ENCODE results near the gene LDHAL6A. TPM values are rescaled to one million over a fixed set of nuclear protein-coding genes. Genes with fewer than 3 reads are reported as not detected.

Gene LDHAL6A
- total RNA-seq, 2 donors from 2014 or later: 0.23 TPM; not detected in 1

DNA sequence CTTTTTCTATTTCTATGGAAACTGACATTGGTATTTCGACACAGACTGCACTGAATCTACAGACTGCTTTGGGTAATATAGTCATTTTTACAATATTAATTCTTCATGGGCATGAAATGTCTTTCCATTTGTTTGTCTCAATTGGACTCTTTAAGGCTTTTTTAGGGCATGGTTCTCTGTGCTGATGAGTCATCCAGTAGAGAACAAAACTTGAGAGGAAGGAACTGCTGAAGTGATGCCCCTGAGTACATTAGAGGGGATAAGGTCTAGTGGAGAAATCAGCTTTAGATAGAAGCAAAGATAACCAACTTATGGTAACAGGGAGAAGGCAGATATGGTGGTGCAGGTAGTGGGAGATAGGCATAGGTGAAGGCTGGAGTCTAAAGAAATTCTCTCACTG lies 46.0 kb downstream of the LDHAL6A start:
- 100% methylated on average over 1 of the region's 1 CpG for WGBS
- TF ChIP-seq POLR2A (IDR thresholded peaks at IDR 0.05) (no peak), POLR2AphosphoS5 (IDR thresholded peaks at IDR 0.05) (no peak)
- TF ChIP-seq, protein P1, sequence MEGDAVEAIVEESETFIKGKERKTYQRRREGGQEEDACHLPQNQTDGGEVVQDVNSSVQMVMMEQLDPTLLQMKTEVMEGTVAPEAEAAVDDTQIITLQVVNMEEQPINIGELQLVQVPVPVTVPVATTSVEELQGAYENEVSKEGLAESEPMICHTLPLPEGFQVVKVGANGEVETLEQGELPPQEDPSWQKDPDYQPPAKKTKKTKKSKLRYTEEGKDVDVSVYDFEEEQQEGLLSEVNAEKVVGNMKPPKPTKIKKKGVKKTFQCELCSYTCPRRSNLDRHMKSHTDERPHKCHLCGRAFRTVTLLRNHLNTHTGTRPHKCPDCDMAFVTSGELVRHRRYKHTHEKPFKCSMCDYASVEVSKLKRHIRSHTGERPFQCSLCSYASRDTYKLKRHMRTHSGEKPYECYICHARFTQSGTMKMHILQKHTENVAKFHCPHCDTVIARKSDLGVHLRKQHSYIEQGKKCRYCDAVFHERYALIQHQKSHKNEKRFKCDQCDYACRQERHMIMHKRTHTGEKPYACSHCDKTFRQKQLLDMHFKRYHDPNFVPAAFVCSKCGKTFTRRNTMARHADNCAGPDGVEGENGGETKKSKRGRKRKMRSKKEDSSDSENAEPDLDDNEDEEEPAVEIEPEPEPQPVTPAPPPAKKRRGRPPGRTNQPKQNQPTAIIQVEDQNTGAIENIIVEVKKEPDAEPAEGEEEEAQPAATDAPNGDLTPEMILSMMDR (IDR thresholded peaks at IDR 0.05): no peak
- H3K9me3 ChIP-seq: no peaks in the 10 kb centered on the region
- H3K4me3 ChIP-seq: no peak overlapping the region
- no peaks in the 10 kb centered on the region for H3K27me3 ChIP-seq (replicated peaks; ENCODE audit: insufficient read depth)
- intact Hi-C loops (cut with DNase I): no loop called here
- H3K27ac ChIP-seq: no peak overlapping the region
- no peaks in the 10 kb centered on the region for H3K4me1 ChIP-seq (replicated peaks)
- peaks cover 0 to 9% of the 10 kb centered on the region in 2 donors for H3K36me3 ChIP-seq
- no peak for DNase-seq (ENCODE audit: low spot score)

DNA sequence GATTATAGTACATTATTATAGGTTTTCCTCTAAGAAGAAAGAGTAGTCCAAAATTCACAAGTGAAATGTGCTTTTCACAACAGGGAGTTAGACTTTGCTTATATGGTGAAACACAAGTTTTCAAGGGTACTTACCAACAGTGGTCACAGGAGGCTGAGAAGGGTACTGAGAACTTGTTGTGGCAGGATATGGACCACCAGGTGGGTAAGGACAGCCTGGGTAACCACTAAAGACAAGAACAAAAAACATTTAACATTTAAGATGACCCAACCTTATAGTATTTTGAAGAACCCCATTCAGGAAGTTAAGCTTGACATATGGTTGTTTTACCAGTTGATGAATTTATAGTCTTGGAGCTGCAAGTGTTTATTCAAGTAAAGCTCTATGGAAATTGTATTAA lies 46.7 kb downstream of the LDHAL6A start:
- intact Hi-C loops (cut with DNase I): no loop called here
- H3K36me3 ChIP-seq: peaks cover 0 to 9% of the 10 kb centered on the region in 2 donors
- no peaks in the 10 kb centered on the region for H3K27me3 ChIP-seq (replicated peaks; ENCODE audit: insufficient read depth)

DNA sequence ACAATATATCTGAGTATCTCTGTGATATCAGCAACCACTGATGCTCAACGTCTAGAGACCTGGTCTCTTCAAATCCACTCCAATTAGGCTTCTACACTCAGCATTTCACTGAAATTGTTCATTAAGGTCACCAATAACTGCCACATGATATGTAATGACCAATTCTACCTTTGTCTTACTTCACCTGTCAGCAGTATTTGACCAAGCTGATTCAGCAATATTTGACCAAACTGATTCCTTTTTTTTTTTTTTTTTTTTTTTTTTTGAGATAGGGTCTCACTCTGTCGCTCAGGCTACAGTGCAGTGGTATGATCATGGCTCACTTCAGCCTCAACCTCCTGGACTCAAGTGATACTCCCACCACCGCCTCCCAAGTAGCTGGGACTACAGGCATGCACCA lies 65.5 kb downstream of the LDHAL6A start:
- no peaks in the 10 kb centered on the region for H3K4me1 ChIP-seq (replicated peaks)
- H3K36me3 ChIP-seq: no peaks in the 10 kb centered on the region
- TF ChIP-seq POLR2A (IDR thresholded peaks at IDR 0.05) (no peak), POLR2AphosphoS5 (IDR thresholded peaks at IDR 0.05) (no peak)
- TF ChIP-seq, protein P1 (IDR thresholded peaks at IDR 0.05): no peak
- intact Hi-C loops (cut with DNase I): loop anchor here (10.0 kb wide), 1 partner anchor 1306 kb away; no protein-coding TSS in a partner anchor
- WGBS: 97% methylated on average over 3 of the region's 3 CpGs
- H3K27me3 ChIP-seq (replicated peaks; ENCODE audit: insufficient read depth): no peaks in the 10 kb centered on the region
- no peak for DNase-seq (ENCODE audit: low spot score)
- H3K27ac ChIP-seq: no peak overlapping the region
- H3K4me3 ChIP-seq: no peak overlapping the region
- H3K9me3 ChIP-seq: no peaks in the 10 kb centered on the region

More for the DNA sequence above, 46.7 kb downstream of the LDHAL6A start:
- Histone ChIP-seq H3K27ac (no peak overlapping the region), H3K4me3 (no peak overlapping the region), H3K4me1 (replicated peaks) (no peaks in the 10 kb centered on the region), H3K9me3 (no peaks in the 10 kb centered on the region)
- DNase-seq (ENCODE audit: low spot score): no peak
- TF ChIP-seq POLR2AphosphoS5 (IDR thresholded peaks at IDR 0.05) (no peak), POLR2A (IDR thresholded peaks at IDR 0.05) (no peak)
- TF ChIP-seq, protein P1 (IDR thresholded peaks at IDR 0.05): no peak

DNA sequence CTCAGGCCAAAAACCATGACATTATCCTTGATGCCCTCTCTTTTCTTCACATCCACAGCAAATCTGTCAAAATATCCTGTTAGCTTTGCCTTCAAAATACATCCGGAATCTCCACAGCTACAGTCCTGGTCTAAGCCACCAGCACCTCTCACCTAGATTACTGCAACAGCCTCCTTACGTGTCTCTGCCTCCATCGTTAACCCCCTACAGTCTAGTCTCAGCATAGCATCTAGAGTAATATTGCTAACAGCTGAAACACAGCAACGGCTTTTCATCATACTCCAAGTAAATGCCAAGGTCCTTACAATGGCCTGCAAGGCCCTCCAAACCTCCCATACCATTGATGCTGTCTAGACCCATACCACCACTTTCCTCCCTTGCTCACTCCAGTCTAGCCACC lies 66.7 kb downstream of the LDHAL6A start:
- TF ChIP-seq POLR2AphosphoS5 (IDR thresholded peaks at IDR 0.05): no peak
- no peak for TF ChIP-seq POLR2A (IDR thresholded peaks at IDR 0.05)
- TF ChIP-seq, protein P1 (IDR thresholded peaks at IDR 0.05): no peak
- DNase-seq (ENCODE audit: low spot score): no peak
- H3K36me3 ChIP-seq: no peaks in the 10 kb centered on the region
- no peaks in the 10 kb centered on the region for H3K9me3 ChIP-seq
- intact Hi-C loops (cut with DNase I): loop anchor here (10.0 kb wide), 1 partner anchor 1308 kb away; no protein-coding TSS in a partner anchor
- no peaks in the 10 kb centered on the region for H3K4me1 ChIP-seq (replicated peaks)
- no peaks in the 10 kb centered on the region for H3K27me3 ChIP-seq (replicated peaks; ENCODE audit: insufficient read depth)
- H3K4me3 ChIP-seq: no peak overlapping the region
- no peak overlapping the region for H3K27ac ChIP-seq
- 75% methylated on average over 4 of the region's 4 CpGs for WGBS

DNA sequence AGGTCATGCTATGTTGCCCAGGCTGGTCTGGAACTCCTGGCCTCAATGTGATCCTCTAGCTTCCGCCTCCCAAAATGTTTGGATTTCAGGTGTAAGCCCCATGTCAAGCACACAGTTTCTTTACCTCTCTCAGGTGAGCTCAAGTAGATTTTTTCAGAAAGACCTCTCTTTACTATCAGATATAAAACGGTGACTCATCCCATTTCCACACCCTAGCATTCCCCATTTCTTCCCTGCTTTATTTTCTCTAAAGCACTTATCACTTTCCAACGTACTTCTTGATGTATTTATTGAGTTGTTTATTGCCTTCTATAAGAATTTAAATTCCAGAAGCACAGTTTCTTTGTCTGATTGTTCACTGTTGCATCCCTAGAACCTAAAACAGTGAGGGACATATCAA lies 67.4 kb downstream of the LDHAL6A start:
- no peak for DNase-seq (ENCODE audit: low spot score)
- H3K4me3 ChIP-seq: no peak overlapping the region
- H3K27me3 ChIP-seq (replicated peaks; ENCODE audit: insufficient read depth): no peaks in the 10 kb centered on the region
- H3K36me3 ChIP-seq: no peaks in the 10 kb centered on the region
- peaks cover 2% of the 10 kb centered on the region for H3K4me1 ChIP-seq (replicated peaks)
- no peak overlapping the region for H3K27ac ChIP-seq
- no peak for TF ChIP-seq POLR2A (IDR thresholded peaks at IDR 0.05)
- TF ChIP-seq, protein P1 (IDR thresholded peaks at IDR 0.05): no peak
- TF ChIP-seq POLR2AphosphoS5 (IDR thresholded peaks at IDR 0.05): no peak
- no peaks in the 10 kb centered on the region for H3K9me3 ChIP-seq
- intact Hi-C loops (cut with DNase I): loop anchor here (10.0 kb wide), 1 partner anchor 1308 kb away; no protein-coding TSS in a partner anchor
- WGBS: 77% methylated on average over 3 of the region's 3 CpGs

Measured in prostate gland (tissue), 2 donors.